Activated naive CD8-positive, alpha-beta T cell treated with anti-CD3 and anti-CD28 coated beads, Interleukin-2, amount 50 U/mL, for 16 hours (primary cell): Measurements from ENCODE around the gene LMO1.

Experiments
- DNase-seq: peaks from one replicate; pipeline ENCODE4 v3.0.0-alpha.2; 2020; ENCODE audit warnings: low read depth, low spot score

Gene LMO1

GRCh38 chr11:8288166-8288772, 24.6 kb upstream of the LMO1 start:
- DNase-seq, result no peak

DNA sequence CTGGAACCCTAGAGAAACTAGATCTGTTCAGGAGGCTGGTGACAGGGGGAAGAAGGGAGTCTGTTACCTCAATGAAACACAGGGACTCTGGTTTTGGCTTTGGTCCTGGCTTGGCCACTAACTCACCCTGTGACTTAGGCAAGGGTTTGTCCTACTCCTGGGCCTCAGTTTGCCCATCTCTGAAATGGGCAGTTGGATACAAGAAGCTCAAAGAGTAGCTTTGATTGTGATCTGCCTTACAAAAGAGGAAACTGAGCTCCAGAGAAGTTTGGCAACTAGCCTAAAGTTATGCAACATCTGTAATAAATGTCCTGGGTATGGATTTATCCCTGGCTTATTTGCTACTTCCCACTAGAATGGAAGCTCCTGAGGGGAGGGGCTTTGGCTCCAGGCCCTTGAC, 24.0 kb upstream of the LMO1 start:
- no peak for DNase-seq

DNA sequence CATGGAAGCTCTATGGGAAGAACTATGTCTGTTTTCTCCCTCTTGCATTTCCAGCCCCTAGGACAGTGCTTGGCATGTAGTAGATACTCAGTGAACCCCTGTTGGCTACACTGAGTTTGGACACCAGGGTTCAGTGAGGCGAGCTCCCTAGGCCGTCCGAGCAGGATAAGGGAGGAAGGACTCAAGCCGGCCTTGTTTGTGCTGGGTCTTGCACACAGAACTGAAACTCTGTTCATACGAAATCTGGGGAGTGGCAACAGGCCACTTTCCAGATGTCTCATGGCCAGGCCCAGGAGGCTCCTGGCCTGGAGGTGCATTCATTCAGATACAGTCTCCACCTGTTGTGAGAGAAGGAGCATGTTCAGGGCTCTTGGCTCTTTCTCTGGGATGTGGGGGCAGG, 23.6 kb upstream of the LMO1 start:
- no peak for DNase-seq

DNA sequence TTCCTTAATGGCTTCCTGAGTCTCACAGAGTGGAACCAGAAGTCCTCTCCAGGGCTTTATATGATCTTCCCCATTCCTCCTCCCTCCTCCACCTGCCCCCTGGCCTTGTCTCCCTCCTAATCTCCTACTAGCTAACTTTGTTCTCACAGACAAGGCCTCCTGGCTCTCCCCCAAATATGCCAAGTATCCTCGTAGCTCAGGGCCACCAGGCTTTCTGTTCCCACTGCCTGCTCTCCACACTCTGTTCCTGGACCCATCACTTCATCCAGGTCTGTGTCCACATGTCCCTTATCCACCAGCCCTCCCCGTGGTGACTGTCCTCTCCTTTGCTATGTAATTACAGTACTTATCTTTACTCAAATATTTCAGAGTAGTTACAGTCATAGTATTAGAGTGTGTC, 23.2 kb upstream of the LMO1 start:
- no peak for DNase-seq

- no peak for DNase-seq
These were observed 22.1 kb upstream of the LMO1 start for GRCh38 chr11:8285796-8286195.

GRCh38 chr11:8285228-8285627, 21.6 kb upstream of the LMO1 start:
- no peak for DNase-seq

GRCh38 chr11:8283465-8284230, 20.0 kb upstream of the LMO1 start:
- DNase-seq, result no peak

GRCh38 chr11:8283100-8283464, 19.4 kb upstream of the LMO1 start:
- DNase-seq, result no peak

DNA sequence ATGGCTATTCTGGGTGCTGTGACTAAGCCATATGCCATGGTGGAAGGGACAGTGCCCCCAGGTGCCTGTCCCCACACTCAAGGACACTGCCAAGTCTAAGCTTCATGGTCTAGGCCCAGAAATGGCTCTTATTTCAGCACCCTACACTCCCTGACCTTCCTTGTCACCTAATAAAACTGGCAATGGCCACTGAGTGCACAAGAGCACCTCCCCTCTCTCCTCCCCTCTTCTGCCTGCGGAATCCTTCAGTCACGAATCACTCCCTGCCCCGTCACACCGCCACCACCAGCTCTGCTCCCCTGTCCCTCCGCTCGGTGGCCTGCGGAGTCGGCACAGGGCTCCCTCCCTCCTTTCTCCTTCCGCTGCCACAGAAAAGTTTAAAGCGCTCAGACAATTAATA, 19.0 kb upstream of the LMO1 start:
- DNase-seq, result no peak

- no peak for DNase-seq
These were observed 17.6 kb upstream of the LMO1 start for GRCh38 chr11:8281266-8281665.

- no peak for DNase-seq
These were observed 14.0 kb upstream of the LMO1 start for GRCh38 chr11:8277691-8278090.

GRCh38 chr11:8276528-8276927, 12.8 kb upstream of the LMO1 start:
- DNase-seq, result no peak

DNA sequence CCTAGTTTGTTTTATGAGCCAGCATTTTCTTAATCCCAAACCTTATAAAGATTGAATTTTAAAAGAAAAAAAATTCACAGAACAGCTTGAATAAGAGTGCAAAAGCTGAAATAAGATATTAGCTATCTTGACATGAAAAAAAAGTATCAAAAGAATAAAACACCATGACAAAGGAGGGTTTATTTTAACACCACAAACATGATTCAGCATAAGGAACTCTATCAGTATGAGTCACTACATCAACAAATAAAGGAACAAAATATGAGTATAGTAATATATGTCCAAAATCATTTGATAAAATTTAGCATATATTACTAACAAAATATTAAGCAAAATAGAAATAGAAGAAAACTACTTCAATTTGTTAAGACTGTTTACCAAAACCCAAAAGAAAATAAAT, 9.6 kb upstream of the LMO1 start:
- DNase-seq, result no peak

DNA sequence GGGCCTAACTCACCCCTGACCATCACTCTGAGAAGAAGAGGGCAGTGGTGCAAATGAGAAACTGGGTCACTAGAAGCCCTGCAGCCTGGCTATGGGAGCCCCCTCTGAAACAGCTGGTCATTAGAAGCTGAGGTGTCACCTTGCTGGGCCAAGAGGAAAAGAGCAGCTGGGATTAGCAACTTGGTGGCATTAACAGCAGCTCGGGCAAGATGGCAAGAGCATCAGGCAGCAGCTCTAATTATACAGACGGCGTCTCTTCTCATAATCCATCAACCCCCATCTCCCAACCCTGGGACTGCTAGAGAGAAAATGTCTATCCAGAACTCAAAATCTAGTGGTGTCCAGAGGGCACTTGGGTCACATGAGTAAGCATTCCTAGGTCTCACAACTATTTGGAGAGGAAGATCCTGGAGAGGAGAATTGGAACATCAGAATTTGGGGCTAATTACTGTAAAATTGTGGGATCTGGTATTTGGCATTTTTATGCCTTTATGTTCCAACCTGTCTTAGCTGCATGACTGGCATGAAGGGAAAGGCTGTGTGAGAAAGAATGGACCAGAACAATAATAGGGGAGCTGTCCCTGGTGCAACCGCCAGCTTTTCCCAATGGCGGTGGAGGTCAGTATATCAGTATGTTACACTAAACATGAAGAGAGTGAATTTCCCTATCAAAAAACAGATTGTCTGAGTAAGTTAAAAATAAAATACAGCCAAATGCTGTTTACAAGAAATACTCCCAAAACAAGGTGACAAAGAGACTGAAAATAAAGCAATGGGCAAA, 7.6 kb upstream of the LMO1 start:
- DNase-seq, result no peak

DNA sequence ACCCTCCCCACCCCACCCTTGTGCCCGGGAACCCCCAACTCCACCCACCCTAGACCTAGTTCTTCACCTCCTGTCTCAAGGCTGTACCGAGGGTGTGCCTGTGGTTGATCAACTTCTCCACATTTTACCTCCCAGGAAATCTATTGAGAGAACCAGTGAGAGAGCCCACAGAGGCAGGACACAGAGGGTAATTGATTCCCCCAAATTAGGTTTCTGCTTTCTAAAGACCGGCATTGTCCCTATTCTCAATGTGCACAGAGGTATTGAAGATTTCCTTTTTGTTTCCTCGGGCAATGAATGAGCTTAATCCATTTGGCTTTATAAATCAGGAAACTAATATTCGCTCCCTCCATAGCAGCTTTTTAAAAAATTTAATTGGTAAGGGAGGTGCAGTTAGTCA, 6.0 kb upstream of the LMO1 start:
- DNase-seq, result no peak

GRCh38 chr11:8268530-8269400, 5.1 kb upstream of the LMO1 start:
- no peak for DNase-seq

DNA sequence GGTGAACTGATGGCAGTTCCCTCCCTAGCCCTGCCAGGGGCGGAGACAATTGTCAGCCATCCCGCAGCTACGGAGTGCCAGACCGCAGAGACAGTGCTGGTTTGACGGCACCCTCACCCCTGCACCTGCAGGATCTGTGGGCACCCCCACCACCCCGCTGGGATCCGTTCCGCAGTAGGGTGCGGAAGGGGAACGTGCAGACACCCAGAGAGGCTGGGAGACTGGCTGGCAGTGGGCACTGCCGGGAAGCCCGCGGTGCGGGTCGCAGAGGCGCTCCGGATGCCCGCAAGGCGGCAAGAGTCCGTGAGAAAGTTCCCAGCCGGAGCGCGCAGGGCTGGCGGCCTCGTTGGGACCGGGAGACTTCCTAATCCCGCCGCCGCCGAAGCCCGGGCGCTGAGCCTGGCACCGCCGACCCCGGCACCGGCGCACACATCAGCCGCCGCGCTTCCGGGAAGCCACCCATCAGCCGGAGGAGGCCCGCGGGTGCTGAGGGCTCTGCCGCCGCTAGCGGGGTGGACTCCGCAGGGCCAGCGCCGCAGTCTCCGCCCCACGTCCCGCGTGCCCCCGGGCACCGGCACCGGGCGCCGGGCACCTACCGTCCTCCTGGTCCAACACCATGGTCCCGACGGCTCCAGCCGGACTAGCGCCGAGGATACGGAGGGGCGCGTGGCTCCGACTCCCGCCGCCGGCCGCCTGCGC, 4.3 kb upstream of the LMO1 start:
- no peak for DNase-seq

DNA sequence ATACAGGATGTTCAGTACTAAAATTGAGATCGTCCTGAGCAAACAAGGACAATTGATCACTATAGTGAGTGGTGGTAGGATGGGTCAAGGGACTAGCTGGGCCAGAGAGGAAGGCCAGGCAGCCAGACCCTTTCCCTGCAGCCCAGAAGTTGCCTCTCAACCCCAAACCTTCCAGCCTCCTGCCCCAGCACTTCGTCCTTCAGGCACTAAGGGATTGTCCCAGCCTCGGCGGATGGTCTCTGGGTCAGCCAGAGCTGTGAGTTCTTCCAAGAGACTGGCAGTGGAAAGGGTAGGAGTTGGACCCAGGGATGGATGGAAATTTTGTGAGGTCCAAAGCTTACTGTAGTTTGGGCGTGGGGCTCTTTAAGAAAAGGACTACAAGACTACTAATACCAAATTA, 3.6 kb upstream of the LMO1 start:
- DNase-seq, result no peak

DNA sequence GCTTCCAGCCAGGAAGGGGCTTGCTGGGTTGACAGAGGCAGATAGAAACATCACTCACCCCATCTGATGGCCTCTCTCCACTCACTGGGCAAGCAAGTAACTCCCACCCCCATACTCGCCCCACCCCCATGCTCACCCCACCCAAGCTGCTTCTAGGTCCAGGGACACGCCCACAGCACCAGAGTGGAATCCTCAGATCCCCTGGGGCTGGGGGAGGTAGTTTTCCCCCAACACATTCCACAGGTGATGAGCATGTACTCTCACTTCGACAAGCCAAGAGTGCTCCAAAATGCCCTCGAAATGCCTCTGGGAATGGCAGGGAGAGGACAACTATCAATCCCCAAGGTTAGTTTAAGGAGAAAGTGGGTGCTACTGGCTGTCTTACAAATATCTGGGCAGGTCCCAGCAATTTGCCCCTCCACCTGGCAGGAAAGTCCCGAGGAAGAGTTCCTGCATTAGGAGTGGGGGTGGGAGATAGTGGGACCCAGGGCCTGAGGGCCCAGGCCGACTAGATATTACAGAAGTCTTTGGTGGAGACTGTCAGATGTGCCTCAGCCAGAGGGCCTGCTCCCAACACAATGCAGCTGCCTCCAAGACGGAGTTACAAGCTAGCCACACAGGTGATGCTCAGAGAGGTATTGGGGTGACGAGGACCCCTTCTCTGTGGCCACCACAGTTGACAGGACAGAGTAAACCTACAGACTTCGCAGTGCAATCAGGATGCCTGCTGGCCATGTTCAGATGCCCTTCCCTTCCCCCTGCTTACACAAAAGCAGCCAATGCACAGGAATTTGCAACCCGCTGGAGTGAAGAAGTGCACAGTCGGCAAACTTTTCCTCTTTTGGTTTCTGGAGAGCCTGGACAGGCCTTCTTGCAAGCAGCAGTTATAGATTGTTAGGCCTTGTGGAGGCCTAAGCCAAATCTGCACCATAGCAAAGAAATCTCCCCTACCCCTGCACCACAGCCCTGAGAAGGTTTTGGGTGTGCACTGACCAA, 2.9 kb upstream of the LMO1 start:
- DNase-seq, result no peak

DNA sequence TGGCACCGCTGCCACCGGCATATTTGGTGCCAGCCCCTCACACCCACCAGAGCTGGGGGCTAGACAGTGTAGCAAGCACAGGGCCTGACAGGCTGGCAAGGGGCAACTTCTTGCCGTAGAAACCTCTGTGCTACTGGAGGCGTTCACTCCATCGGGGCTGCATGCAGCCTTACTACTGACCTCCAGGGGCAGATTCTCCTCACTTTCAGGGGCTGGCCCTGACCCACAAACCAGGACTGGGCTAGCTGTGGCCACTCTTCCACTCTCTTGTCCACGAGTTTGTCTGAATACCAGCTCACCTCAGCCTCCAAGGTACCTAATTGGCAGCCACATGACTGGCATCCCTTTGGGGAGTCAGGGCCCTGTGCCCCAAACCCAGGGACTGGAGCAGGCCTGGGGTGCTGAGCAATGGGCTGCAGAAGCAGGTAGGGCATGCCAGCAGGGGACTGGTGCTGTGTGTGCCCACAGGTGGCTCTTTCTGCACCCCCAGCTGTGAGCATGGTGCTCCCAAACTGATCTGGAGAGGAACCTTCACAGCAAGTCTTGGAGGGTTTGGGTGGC, 2.1 kb upstream of the LMO1 start:
- no peak for DNase-seq
